Lower leg skin (tissue), 3 donors: ENCODE data around the gene ZNF83.

Experiments
- CTCF ChIP-seq, 3 donors: fragments of 450-650 bp; IDR thresholded peaks; one replicate each; pipeline ENCODE4 v1.5.1; 2016; ENCODE audit warnings: antibody characterized with exemption in 3 of 3, mild to moderate bottlenecking in 3 of 3, moderate library complexity in 2 of 3
- POLR2A ChIP-seq, 2 donors: fragments of 450-650 bp; IDR thresholded peaks; one replicate each; pipeline ENCODE4 v1.6.1; 2016 to 2017; ENCODE audit warnings: antibody characterized with exemption in 2 of 2, mild to moderate bottlenecking in 1 of 2, moderate library complexity in 1 of 2

GRCh38 chr19:52603558-52604207 lies 34.5 kb downstream of the ZNF83 start:
- TF ChIP-seq CTCF (IDR thresholded peaks at IDR 0.05) (no peak), POLR2A (IDR thresholded peaks at IDR 0.05) (no peak)
